GM12801 (cell line): Measurements from ENCODE around the gene ECM1.

Source experiments
- CTCF ChIP-seq: IDR thresholded peaks from one replicate; pipeline ENCODE4 v1.5.1; 2011; ENCODE audit warnings: control low read depth; ENCODE audit not compliant: insufficient read length; ENCODE audit errors: extremely low read depth

Gene ECM1

GRCh38 chr1:150511985-150512660, 4.2 kb downstream of the ECM1 start:
- TF ChIP-seq CTCF, result no peak

DNA sequence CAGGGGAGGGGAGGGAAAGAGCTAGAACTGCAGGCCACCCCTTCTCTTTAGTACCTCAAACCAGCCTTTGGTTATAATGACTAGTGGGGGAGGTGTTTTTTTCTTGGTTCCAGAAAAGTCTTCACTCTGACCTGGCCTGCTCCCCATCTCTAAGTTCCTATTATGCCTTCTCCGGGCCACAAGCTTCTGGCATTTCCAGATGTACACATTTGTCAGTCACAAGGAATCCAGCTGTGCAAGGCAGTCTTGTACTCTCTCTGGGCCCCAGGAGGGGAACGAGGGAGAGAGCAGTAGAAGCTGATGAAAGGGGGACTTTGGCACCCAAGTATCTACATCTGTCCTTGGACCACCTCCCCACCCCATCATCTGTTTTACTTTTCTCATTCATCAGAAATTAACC, 4.9 kb downstream of the ECM1 start:
- no peak for TF ChIP-seq CTCF

DNA sequence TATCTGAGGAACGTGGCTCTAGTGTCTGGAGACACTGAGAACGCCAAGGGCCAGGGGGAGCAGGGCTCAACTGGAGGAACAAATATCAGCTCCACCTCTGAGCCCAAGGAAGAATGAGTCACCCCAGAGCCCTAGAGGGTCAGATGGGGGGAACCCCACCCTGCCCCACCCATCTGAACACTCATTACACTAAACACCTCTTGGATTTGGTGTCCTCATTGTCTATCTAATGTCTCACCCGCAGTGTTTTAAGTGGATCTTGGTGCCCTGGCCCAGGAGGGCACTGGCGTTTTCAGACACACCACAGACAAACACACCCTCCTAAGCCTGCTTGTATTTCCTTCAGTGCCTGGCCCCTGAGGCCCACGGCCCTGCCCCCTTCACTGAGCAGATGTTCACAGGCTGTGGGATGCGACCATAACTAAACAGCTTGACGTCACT, 5.5 kb downstream of the ECM1 start:
- no peak for TF ChIP-seq CTCF

DNA sequence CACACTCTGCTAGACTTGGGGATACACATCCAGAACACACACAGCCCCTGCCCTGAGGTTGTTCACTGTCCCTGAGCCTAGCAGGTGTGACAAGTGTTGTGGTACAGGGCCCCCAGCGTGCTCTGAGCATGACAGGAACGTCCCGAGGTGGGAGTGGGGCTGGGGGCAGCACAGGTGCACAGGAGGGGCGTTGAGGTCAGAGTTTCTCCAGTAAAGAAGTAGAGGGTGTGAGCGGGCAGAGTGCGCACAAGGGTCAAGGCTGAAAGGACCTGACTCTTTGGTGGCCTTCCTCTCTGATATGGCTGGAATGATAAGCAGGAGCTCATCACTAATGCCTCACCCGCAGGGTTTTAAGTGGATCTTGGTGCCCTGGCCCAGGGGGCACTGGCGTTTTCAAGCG, 6.4 kb downstream of the ECM1 start:
- no peak for TF ChIP-seq CTCF

- no peak for TF ChIP-seq CTCF
Measured at GRCh38 chr1:150514913-150515327, 7.0 kb downstream of the ECM1 start.

DNA sequence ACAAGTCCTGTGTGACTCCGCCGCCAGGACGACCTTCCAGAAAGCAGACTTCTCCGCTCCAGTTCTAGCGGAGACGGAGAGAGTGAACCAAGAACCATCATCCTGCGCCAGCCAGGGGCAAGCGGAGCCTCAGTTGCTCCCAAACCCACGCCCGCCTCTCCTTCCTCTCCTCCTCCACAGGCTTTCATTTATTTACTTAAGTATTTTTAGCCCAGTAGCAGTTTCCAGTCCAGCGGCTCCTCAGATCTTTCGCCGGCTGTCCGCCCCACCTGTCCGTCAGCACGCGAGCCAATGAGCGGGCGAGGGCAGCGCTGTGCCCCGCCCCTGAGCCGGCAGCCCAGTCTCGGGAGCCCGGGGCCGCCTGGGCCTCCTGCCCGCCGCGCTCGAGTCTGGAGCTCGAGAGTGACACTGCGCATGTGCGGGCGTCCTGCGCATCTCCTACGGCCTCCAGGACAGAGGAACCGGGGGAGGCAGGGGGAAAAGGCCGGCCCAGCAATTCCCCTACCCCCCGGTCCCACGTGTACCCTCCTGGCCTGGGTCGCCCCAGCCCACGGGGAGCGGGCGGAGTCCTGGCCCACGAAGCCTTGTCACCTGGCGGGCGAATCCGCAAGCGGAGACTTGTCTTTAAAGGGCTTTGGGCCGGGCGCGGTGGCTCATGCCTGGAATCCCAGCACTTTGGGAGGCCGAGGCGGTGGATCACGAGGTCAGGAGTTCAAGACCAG, 7.6 kb downstream of the ECM1 start, which contains the start of gene FALEC:
FALEC (plus strand) TSS at position 425 of the 722 bp plus-strand sequence.
- no peak for TF ChIP-seq CTCF

DNA sequence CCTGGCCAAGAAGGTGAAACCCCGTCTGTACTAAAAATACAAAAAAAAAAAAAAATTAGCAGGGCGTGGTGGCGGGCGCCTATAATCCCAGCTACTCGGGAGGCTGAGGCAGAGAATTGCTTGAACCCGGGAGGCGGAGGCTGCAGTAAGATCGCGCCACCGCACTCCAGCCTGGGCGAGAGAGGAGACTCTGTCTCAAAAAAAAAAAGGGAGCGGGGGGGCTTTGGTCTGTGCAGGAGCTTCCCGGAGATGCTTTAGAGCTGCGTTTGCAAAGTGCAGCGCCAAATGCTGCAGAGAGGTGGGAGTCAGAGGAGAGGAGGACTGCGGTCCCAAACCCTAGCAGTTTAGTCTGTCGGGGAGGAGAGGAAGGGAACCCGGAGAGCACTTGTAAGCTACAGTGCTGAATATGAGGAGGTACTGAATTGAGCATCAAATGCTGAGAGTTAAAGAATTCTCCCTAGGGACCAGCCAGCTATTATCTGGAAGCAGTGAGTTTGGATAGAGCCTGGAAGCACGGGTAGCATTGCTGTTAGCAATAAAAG, 8.2 kb downstream of the ECM1 start:
- TF ChIP-seq CTCF, result no peak
